ENCODE measurements around the gene SETD5. TPM values are rescaled to one million over a fixed set of nuclear protein-coding genes. Genes with fewer than 3 reads are reported as not detected.

The SETD5 gene
- total and polyA plus RNA-seq, 2 of the 4 experiments (the other 2 are of a cell fraction): 42.7 to 62.9 TPM

GRCh38 chr3:9352917-9353752, 44.3 kb upstream of the SETD5 start:
- ChIA-PET POLR2A (ENCODE audit: unreplicated experiment) (no interaction called here), CTCF (interaction anchor here (0.6 to 1.5 kb wide), 8 partner anchors 9 to 852 kb away, joined by 3 to 15 read pairs (median 3); partner anchors contain the start of gene THUMPD3)
- H3K27ac ChIP-seq (ENCODE audit: insufficient read depth, low read length): no peak overlapping the region
- no peaks in the 10 kb centered on the region for H3K9me3 ChIP-seq (ENCODE audit: control insufficient read depth, insufficient read depth, low read length)
- no peak overlapping the region for H2BK15ac ChIP-seq (ENCODE audit: low read depth, low read length)
- in situ Hi-C loops (cut with MboI; ENCODE audit: low sequenced_read_pairs): loop anchor here (25.0 kb wide), 1 partner anchor 309 kb away; no protein-coding TSS in a partner anchor
- peak overlapping the region; percentile 72 for H2AFZ ChIP-seq (replicated peaks; ENCODE audit: low read length, poor library complexity)
- dilution Hi-C loops (cut with HindIII; ENCODE audit: low sequenced_read_pairs, unreplicated experiment): no loop called here
- intact Hi-C loops (cut with micrococcal nuclease): loop anchor here (2.0 to 5.0 kb wide), 4 partner anchors 70 to 381 kb away; partner anchors contain the start of gene MTMR14
- no peak overlapping the region for H3K4me3 ChIP-seq (ENCODE audit: insufficient read depth, low read depth, low read length)
- H2BK20ac ChIP-seq (ENCODE audit: low read depth, low read length): no peak overlapping the region
- H4K91ac ChIP-seq (ENCODE audit: insufficient read depth, low read depth, low read length): no peak overlapping the region
- 0% methylated on average over 1 of the region's 7 CpGs; no CpG with 5 or more reads in 1 of the 2 experiments for WGBS, 2 experiments (ENCODE audit: extremely low coverage in 2 of 2, insufficient read length in 1 of 2)
- H3K4me1 ChIP-seq (ENCODE audit: control insufficient read depth, insufficient read depth, low read length): peaks cover 12% of the 10 kb centered on the region
- H3K9me1 ChIP-seq (ENCODE audit: insufficient read depth, low read length): peaks cover 10% of the 10 kb centered on the region; the same call in 1 of the 2 replicates
- DNase-seq: peak; percentile 79
- H4K8ac ChIP-seq (ENCODE audit: low read depth in 2 of 2, low read length in 2 of 2): peak overlapping the region in 1 of 2 experiments; percentile 42; a peak in 1 of 4 replicates
- no peak overlapping the region for H4K5ac ChIP-seq (ENCODE audit: low read depth, low read length)
- H2AK5ac ChIP-seq (ENCODE audit: low read depth, low read length): peak overlapping the region; percentile 30; the same call in 1 of the 2 replicates
- 0 out of 2 replicates have a peak overlapping the region, but pooled peaks have one; percentile 13 for H3K4ac ChIP-seq (ENCODE audit: low read depth, low read length)
- no peak overlapping the region for H2BK5ac ChIP-seq (ENCODE audit: low read depth, low read length, poor library complexity, severe bottlenecking)
- peak overlapping the region; percentile 13; the same call in 1 of the 2 replicates for H3K9ac ChIP-seq (ENCODE audit: low read depth, low read length)
- H3K79me1 ChIP-seq (ENCODE audit: low read depth in 1 of 2, low read length in 2 of 2): peaks cover 3 to 9% of the 10 kb centered on the region in 2 experiments; a peak in 3 of 4 replicates
- H3K14ac ChIP-seq (replicated peaks; ENCODE audit: low read depth, low read length): no peak overlapping the region
- no peak overlapping the region for H2AK9ac ChIP-seq (replicated peaks; ENCODE audit: low read depth, low read length, poor library complexity)
- no TSS peak for BruUV-seq (replicated peaks)
- H3K23ac ChIP-seq (ENCODE audit: low read depth, low read length): no peak overlapping the region
- H3K56ac ChIP-seq (ENCODE audit: extremely low read depth, insufficient read depth, low read length): no peak overlapping the region
- H3K27me3 ChIP-seq (ENCODE audit: control insufficient read depth, insufficient read depth, low read length): no peaks in the 10 kb centered on the region
- no peaks in the 10 kb centered on the region for H3K36me3 ChIP-seq (ENCODE audit: control insufficient read depth, insufficient read depth, low read length)
- no peak overlapping the region for H2BK120ac ChIP-seq (ENCODE audit: low read depth, low read length)
- peak; percentile 77 for ATAC-seq (ENCODE audit: low read depth)
- no peak overlapping the region for H3K4me2 ChIP-seq (ENCODE audit: low read depth, low read length)
- 0 out of 2 replicates have a peak, but pooled peaks cover 4% of the 10 kb centered on the region for H4K20me1 ChIP-seq (ENCODE audit: insufficient read depth, low read length)
- no peak overlapping the region for H3K18ac ChIP-seq (ENCODE audit: low read depth, low read length)
- TF ChIP-seq ELK1 (IDR thresholded peaks at IDR 0.05; ENCODE audit: borderline replicate concordance, low read depth, low read length): no peak
- no peak for TF ChIP-seq FOS (IDR thresholded peaks at IDR 0.05; ENCODE audit: low read depth, low read length)
- peak; percentile 93 for TF ChIP-seq CTCF (conservative IDR thresholded peaks at IDR 0.05; ENCODE audit: low read depth, low read length)
- TF ChIP-seq NFE2L2 (IDR thresholded peaks at IDR 0.05; ENCODE audit: low read depth, low read length): no peak
- no peak for TF ChIP-seq MAZ (IDR thresholded peaks at IDR 0.05; ENCODE audit: borderline replicate concordance, low read depth, low read length)
- peak; percentile 81 for TF ChIP-seq SMC3 (IDR thresholded peaks at IDR 0.05; ENCODE audit: low read depth, low read length)
- peak; percentile 91 for TF ChIP-seq RAD21 (IDR thresholded peaks at IDR 0.05; ENCODE audit: low read length)
- TF ChIP-seq BHLHE40 (IDR thresholded peaks at IDR 0.05; ENCODE audit: low read depth, low read length): no peak
- no peak for TF ChIP-seq CEBPB (IDR thresholded peaks at IDR 0.05; ENCODE audit: low read depth, low read length)
- TF ChIP-seq MXI1 (IDR thresholded peaks at IDR 0.05; ENCODE audit: borderline replicate concordance, low read depth, low read length): no peak
- TF ChIP-seq USF2 (IDR thresholded peaks at IDR 0.05; ENCODE audit: low read depth, low read length): no peak
- no peak for TF ChIP-seq MAFK (IDR thresholded peaks at IDR 0.05; ENCODE audit: low read depth, low read length)
- no peak for TF ChIP-seq CHD1 (IDR thresholded peaks at IDR 0.05; ENCODE audit: low read depth, low read length)

All from IMR-90 (cell line).